Measurements from ENCODE around the gene KIF5C. TPM values are rescaled to one million over a fixed set of nuclear protein-coding genes. Genes with fewer than 3 reads are reported as not detected.

KIF5C gene
- total RNA-seq, 1 donor from 2014 or later, result 63.1 TPM

DNA sequence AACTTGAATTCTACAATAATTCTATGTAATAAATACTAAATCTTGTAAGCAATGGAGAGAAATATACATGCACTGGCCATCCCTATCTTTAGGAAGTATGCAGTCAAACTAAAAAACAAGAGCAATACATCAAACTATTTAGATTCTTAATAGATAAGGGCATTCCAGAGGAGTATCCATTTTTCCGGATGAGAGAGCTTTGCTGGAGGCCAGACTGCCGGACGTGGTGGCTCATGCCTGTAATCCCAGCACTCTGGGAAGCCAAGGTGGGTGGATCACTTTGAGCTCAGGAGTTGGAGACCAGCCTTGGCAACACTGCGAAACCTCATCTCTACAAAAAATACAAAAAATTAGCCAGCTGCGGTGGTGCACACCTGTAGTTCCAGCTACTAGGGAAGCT, 60.8 kb downstream of the KIF5C start:
- peaks cover 89% of the 10 kb centered on the region for H4K20me1 ChIP-seq (ENCODE audit: low read depth)
- peaks cover 25% of the 10 kb centered on the region for H3K4me1 Mint-ChIP-seq
- peaks cover 2% of the 10 kb centered on the region for H3K36me3 Mint-ChIP-seq
- H3K9ac ChIP-seq, result no peak overlapping the region
- no peak overlapping the region for H3K27ac Mint-ChIP-seq
- H2AFZ ChIP-seq (replicated peaks), result no peak overlapping the region
- H3K79me2 ChIP-seq (ENCODE audit: low read depth), result peaks cover 4% of the 10 kb centered on the region
- no peak overlapping the region for H3K4me3 Mint-ChIP-seq
- H3K27ac ChIP-seq, result no peak overlapping the region
- no peaks in the 10 kb centered on the region for H3K9me3 Mint-ChIP-seq
- peaks cover 38% of the 10 kb centered on the region for H3K27me3 ChIP-seq
- peaks cover 42% of the 10 kb centered on the region for H3F3A ChIP-seq (ENCODE audit: low read depth)
- no peaks in the 10 kb centered on the region for H3K36me3 ChIP-seq
- TF ChIP-seq EZH2phosphoT487 (IDR thresholded peaks at IDR 0.05) (no peak), CTCF (IDR thresholded peaks at IDR 0.05) (no peak), EZH2 (IDR thresholded peaks at IDR 0.05) (no peak)
- no peak for DNase-seq (ENCODE audit: low spot score)
- no peak overlapping the region for H3K4me3 ChIP-seq
- no peaks in the 10 kb centered on the region for H3K27me3 Mint-ChIP-seq (ENCODE audit: insufficient read depth, low read depth)
- H3K9me3 ChIP-seq (ENCODE audit: low read depth), result no peaks in the 10 kb centered on the region
- peaks cover 43% of the 10 kb centered on the region for H3K4me1 ChIP-seq
- no peak overlapping the region for H3K4me2 ChIP-seq

DNA sequence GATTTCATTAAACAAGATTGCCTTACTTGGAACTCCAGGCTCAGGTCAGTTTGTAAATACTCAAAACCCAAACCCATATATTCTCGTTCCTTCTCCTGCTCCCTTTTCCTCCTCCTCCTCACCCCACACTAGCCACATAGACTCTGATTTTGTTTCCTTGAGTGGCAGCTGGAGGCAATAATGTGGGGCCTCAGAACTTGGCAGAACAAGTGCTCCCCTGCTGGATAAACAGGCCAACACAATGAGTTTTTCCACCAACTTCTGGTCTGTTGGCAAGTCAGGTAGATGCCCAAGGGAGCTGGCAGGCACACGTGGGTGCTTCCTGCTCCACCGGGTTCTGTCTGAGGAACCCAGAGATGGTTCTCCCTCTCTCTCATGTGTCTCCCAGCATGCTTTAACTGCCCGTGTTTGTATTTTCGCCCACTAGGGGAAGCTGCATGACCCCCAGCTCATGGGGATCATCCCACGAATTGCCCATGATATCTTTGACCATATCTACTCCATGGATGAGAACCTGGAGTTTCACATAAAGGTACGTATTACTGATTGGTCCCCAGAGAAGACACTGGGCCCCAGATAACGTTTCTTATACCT, 61.9 kb downstream of the KIF5C start:
- H3F3A ChIP-seq (ENCODE audit: low read depth), result peaks cover 32% of the 10 kb centered on the region
- no peak overlapping the region for H3K4me3 ChIP-seq
- H3K79me2 ChIP-seq (ENCODE audit: low read depth), result peaks cover 4% of the 10 kb centered on the region
- H3K36me3 ChIP-seq, result no peaks in the 10 kb centered on the region
- no peak overlapping the region for H3K4me2 ChIP-seq
- DNase-seq (ENCODE audit: low spot score), result no peak
- Mint-ChIP-seq H3K27me3 (ENCODE audit: insufficient read depth, low read depth) (peaks cover 6% of the 10 kb centered on the region), H3K36me3 (peaks cover 8% of the 10 kb centered on the region), H3K4me1 (peaks cover 21% of the 10 kb centered on the region), H3K4me3 (no peak overlapping the region), H3K27ac (no peak overlapping the region), H3K9me3 (no peaks in the 10 kb centered on the region)
- H3K4me1 ChIP-seq, result peaks cover 31% of the 10 kb centered on the region
- no peak overlapping the region for H2AFZ ChIP-seq (replicated peaks)
- H3K27me3 ChIP-seq, result peaks cover 49% of the 10 kb centered on the region
- H3K27ac ChIP-seq, result no peak overlapping the region
- H3K9ac ChIP-seq, result no peak overlapping the region
- peaks cover 87% of the 10 kb centered on the region for H4K20me1 ChIP-seq (ENCODE audit: low read depth)
- H3K9me3 ChIP-seq (ENCODE audit: low read depth), result no peaks in the 10 kb centered on the region
- peak; percentile 29 for TF ChIP-seq CTCF (IDR thresholded peaks at IDR 0.05)
- no peak for TF ChIP-seq EZH2 (IDR thresholded peaks at IDR 0.05)

- H3K27me3 Mint-ChIP-seq (ENCODE audit: insufficient read depth, low read depth), result peaks cover 6% of the 10 kb centered on the region
- Histone ChIP-seq H3K4me1 (peaks cover 20% of the 10 kb centered on the region), H3K27me3 (peaks cover 50% of the 10 kb centered on the region), H3K4me3 (no peak overlapping the region), H3F3A (ENCODE audit: low read depth) (peaks cover 13% of the 10 kb centered on the region), H4K20me1 (ENCODE audit: low read depth) (peaks cover 77% of the 10 kb centered on the region), H3K36me3 (no peaks in the 10 kb centered on the region), H3K9me3 (ENCODE audit: low read depth) (no peaks in the 10 kb centered on the region), H2AFZ (replicated peaks) (no peak overlapping the region), H3K79me2 (ENCODE audit: low read depth) (no peaks in the 10 kb centered on the region), H3K4me2 (peak overlapping the region; percentile 28), H3K27ac (no peak overlapping the region), H3K9ac (no peak overlapping the region)
- TF ChIP-seq EZH2phosphoT487 (IDR thresholded peaks at IDR 0.05) (peak; percentile 99), CTCF (IDR thresholded peaks at IDR 0.05) (no peak)
- H3K36me3 Mint-ChIP-seq, result peaks cover 31% of the 10 kb centered on the region
- no peak overlapping the region for H3K4me3 Mint-ChIP-seq
- H3K9me3 Mint-ChIP-seq, result no peaks in the 10 kb centered on the region
- H3K4me1 Mint-ChIP-seq, result peaks cover 28% of the 10 kb centered on the region
- peak; percentile 45 for DNase-seq (ENCODE audit: low spot score)
- no peak overlapping the region for H3K27ac Mint-ChIP-seq
Measured at GRCh38 chr2:148939271-148939670, 64.2 kb downstream of the KIF5C start.
